ENCODE measurements around the gene SPATA46.

SPATA46 gene

GRCh38 chr1:162373072-162373427 lies 3.6 kb downstream of the SPATA46 start:
- DNase-seq = no peak

- no peak for DNase-seq
Observed at GRCh38 chr1:162372159-162373071, 4.2 kb downstream of the SPATA46 start.

GRCh38 chr1:162371611-162372010 lies 5.0 kb downstream of the SPATA46 start:
- DNase-seq = no peak

- no peak for DNase-seq
Observed at GRCh38 chr1:162370721-162371120, 5.9 kb downstream of the SPATA46 start.

GRCh38 chr1:162370161-162370560 lies 6.5 kb downstream of the SPATA46 start:
- no peak for DNase-seq

GRCh38 chr1:162369571-162369970 lies 7.1 kb downstream of the SPATA46 start:
- DNase-seq = no peak

- no peak for DNase-seq
Observed at GRCh38 chr1:162368451-162368850, 8.2 kb downstream of the SPATA46 start.

GRCh38 chr1:162367772-162368171 lies 8.9 kb downstream of the SPATA46 start:
- DNase-seq = no peak

- no peak for DNase-seq
Observed at GRCh38 chr1:162367073-162367472, 9.6 kb downstream of the SPATA46 start.

- no peak for DNase-seq
Observed at GRCh38 chr1:162366671-162367070, 10.0 kb downstream of the SPATA46 start.

- DNase-seq = no peak
Observed at GRCh38 chr1:162366149-162366548, 10.5 kb downstream of the SPATA46 start.

GRCh38 chr1:162365284-162366020 lies 11.2 kb downstream of the SPATA46 start:
- no peak for DNase-seq

- DNase-seq = no peak
Observed at GRCh38 chr1:162364498-162364897, 12.2 kb downstream of the SPATA46 start.

GRCh38 chr1:162363823-162364222 lies 12.8 kb downstream of the SPATA46 start:
- DNase-seq = no peak

- no peak for DNase-seq
Observed at GRCh38 chr1:162361349-162361748, 15.3 kb downstream of the SPATA46 start.

- no peak for DNase-seq
Observed at GRCh38 chr1:162360874-162361260, 15.8 kb downstream of the SPATA46 start.

- no peak for DNase-seq
Observed at GRCh38 chr1:162360237-162360873, 16.3 kb downstream of the SPATA46 start.

- DNase-seq = no peak
Observed at GRCh38 chr1:162359523-162360236, 17.0 kb downstream of the SPATA46 start.

- no peak for DNase-seq
Observed at GRCh38 chr1:162358928-162359327, 17.7 kb downstream of the SPATA46 start.

GRCh38 chr1:162357681-162358266 lies 18.9 kb downstream of the SPATA46 start:
- peak; percentile 53 to 64 (median 60) for DNase-seq

GRCh38 chr1:162353702-162354101 lies 23.0 kb downstream of the SPATA46 start:
- peak in 1 of 3 donors; percentile 22 for DNase-seq

- no peak for DNase-seq
Observed at GRCh38 chr1:162353078-162353477, 23.6 kb downstream of the SPATA46 start.

GRCh38 chr1:162351874-162352273 lies 24.8 kb downstream of the SPATA46 start:
- peak; percentile 35 to 47 (median 40) for DNase-seq
